WTC11 (cell line): ENCODE data around the gene SLIT1. TPM values are rescaled to one million over a fixed set of nuclear protein-coding genes. Genes with fewer than 3 reads are reported as not detected.

Experiments used
- ATAC-seq: fragments of 200-7000 bp; cut with Tn5 transposase; 2 replicates; pipeline ENCODE4 v1.10.0; 2021; ENCODE audit warnings: mild to moderate bottlenecking, moderate library complexity
- CTCF ChIA-PET: fragments of 300-600 bp; sonication (Branson Sonifier 250); formaldehyde crosslinking; loops from one replicate; lab custom pipeline; 2021; ENCODE audit warnings: antibody characterized with exemption; lab: Charles Lee
- POLR2A ChIA-PET: fragments of 350-600 bp; sonication (Branson Sonifier 250); formaldehyde crosslinking; loops from one replicate; lab custom pipeline; 2021; ENCODE audit warnings: antibody characterized with exemption; lab: Charles Lee
- DNase-seq: peaks from one replicate; pipeline ENCODE4 v3.0.0; 2021; ENCODE audit warnings: low spot score
- H3K27ac Mint-ChIP-seq: 2 replicates; pipeline ENCODE4 v1.8.0; 2021; ENCODE audit warnings: mixed read lengths
- H3K27me3 Mint-ChIP-seq: 2 replicates; pipeline ENCODE4 v1.8.0; 2021; ENCODE audit warnings: low read depth, mild to moderate bottlenecking, moderate library complexity, mixed read lengths
- H3K36me3 Mint-ChIP-seq: 2 replicates; pipeline ENCODE4 v1.8.0; 2021; ENCODE audit warnings: mixed read lengths
- H3K4me1 Mint-ChIP-seq: 2 replicates; pipeline ENCODE4 v1.8.0; 2022; ENCODE audit warnings: mixed read lengths
- H3K4me3 Mint-ChIP-seq: 2 replicates; pipeline ENCODE4 v1.8.0; 2021; ENCODE audit warnings: mild to moderate bottlenecking, moderate library complexity, mixed read lengths
- H3K9me3 Mint-ChIP-seq: 2 replicates; pipeline ENCODE4 v1.8.0; 2021; ENCODE audit warnings: mixed read lengths
- ATF2 ChIP-seq: sonication (generic); formaldehyde crosslinking; IDR thresholded peaks from 2 replicates; pipeline ENCODE4 v1.8.1; 2022; ENCODE audit warnings: low read depth, missing genetic modification reagents, borderline replicate concordance
- ERG ChIP-seq: fragments of 250-450 bp; sonication (Bioruptor Pico); IDR thresholded peaks from 2 replicates; pipeline ENCODE4 v1.8.0; 2021; ENCODE audit warnings: mild to moderate bottlenecking
- ESRRA ChIP-seq: sonication (generic); formaldehyde crosslinking; IDR thresholded peaks from 2 replicates; pipeline ENCODE4 v1.8.1; 2022; ENCODE audit warnings: mild to moderate bottlenecking, missing genetic modification reagents, borderline replicate concordance
- FOXP4 ChIP-seq: sonication (generic); formaldehyde crosslinking; IDR thresholded peaks from 2 replicates; pipeline ENCODE4 v1.8.0; 2022; ENCODE audit warnings: mild to moderate bottlenecking, missing genetic modification reagents
- IRF1 ChIP-seq: sonication (generic); formaldehyde crosslinking; IDR thresholded peaks from 2 replicates; pipeline ENCODE4 v1.8.0; 2023; ENCODE audit warnings: missing genetic modification reagents
- JAZF1 ChIP-seq: fragments of 250-450 bp; sonication (Bioruptor Pico); IDR thresholded peaks from 2 replicates; pipeline ENCODE4 v1.9.0; 2021; ENCODE audit warnings: moderate library complexity, mild to moderate bottlenecking, inconsistent platforms
- NFE2L1 ChIP-seq: sonication (generic); formaldehyde crosslinking; IDR thresholded peaks from 2 replicates; pipeline ENCODE4 v1.8.1; 2023; ENCODE audit warnings: missing genetic modification reagents
- NR1H2 ChIP-seq: sonication (generic); formaldehyde crosslinking; IDR thresholded peaks from 2 replicates; pipeline ENCODE4 v1.9.0; 2021; ENCODE audit warnings: mild to moderate bottlenecking, moderate library complexity, missing genetic modification reagents
- NR3C1 ChIP-seq: sonication (generic); formaldehyde crosslinking; conservative IDR thresholded peaks from 2 replicates; pipeline ENCODE4 v1.8.1; 2023; ENCODE audit warnings: low read depth, mild to moderate bottlenecking, missing genetic modification reagents
- SMAD3 ChIP-seq: sonication (generic); formaldehyde crosslinking; IDR thresholded peaks from 2 replicates; pipeline ENCODE4 v1.8.0; 2022; ENCODE audit warnings: missing genetic modification reagents, mild to moderate bottlenecking, borderline replicate concordance
- TEAD4 ChIP-seq: sonication (generic); formaldehyde crosslinking; IDR thresholded peaks from 2 replicates; pipeline ENCODE4 v1.8.0; 2022; ENCODE audit warnings: mild to moderate bottlenecking, missing genetic modification reagents
- ZBTB21 ChIP-seq: sonication (generic); formaldehyde crosslinking; IDR thresholded peaks from 2 replicates; pipeline ENCODE4 v1.8.1; 2023; ENCODE audit warnings: mild to moderate bottlenecking, missing genetic modification reagents, borderline replicate concordance
- ZMAT4 ChIP-seq: fragments of 250-450 bp; sonication (Bioruptor Pico); IDR thresholded peaks from 2 replicates; pipeline ENCODE4 v1.9.0; 2021; ENCODE audit warnings: mild to moderate bottlenecking
- ZNF121 ChIP-seq: sonication (generic); formaldehyde crosslinking; IDR thresholded peaks from 2 replicates; pipeline ENCODE4 v1.8.0; 2023; ENCODE audit warnings: missing genetic modification reagents
- total RNA-seq: library from RNA; stranded (reverse); gene quantifications from 3 replicates; pipeline ENCODE4 v1.2.3, GENCODE V29; 2021
- TF ChIP-seq, protein P1 (sequence below): fragments of 250-450 bp; sonication (Bioruptor Pico); IDR thresholded peaks from 2 replicates; pipeline ENCODE4 v1.9.0; 2021; ENCODE audit warnings: mild to moderate bottlenecking
- TF ChIP-seq, protein P2 (sequence below): sonication (generic); formaldehyde crosslinking; IDR thresholded peaks from 2 replicates; pipeline ENCODE4 v1.8.0; 2022; ENCODE audit warnings: mild to moderate bottlenecking, missing genetic modification reagents
- TF ChIP-seq, protein P3 (sequence below): sonication (generic); formaldehyde crosslinking; conservative IDR thresholded peaks from 2 replicates; pipeline ENCODE4 v1.8.1; 2022; ENCODE audit warnings: mild to moderate bottlenecking, missing genetic modification reagents
- TF ChIP-seq, protein P4 (sequence below): sonication (generic); formaldehyde crosslinking; IDR thresholded peaks from 2 replicates; pipeline ENCODE4 v1.8.1; 2023; ENCODE audit warnings: mild to moderate bottlenecking, missing genetic modification reagents

SLIT1 gene
- total RNA-seq, 1 experiment from 2014 or later: 1.6 TPM

DNA sequence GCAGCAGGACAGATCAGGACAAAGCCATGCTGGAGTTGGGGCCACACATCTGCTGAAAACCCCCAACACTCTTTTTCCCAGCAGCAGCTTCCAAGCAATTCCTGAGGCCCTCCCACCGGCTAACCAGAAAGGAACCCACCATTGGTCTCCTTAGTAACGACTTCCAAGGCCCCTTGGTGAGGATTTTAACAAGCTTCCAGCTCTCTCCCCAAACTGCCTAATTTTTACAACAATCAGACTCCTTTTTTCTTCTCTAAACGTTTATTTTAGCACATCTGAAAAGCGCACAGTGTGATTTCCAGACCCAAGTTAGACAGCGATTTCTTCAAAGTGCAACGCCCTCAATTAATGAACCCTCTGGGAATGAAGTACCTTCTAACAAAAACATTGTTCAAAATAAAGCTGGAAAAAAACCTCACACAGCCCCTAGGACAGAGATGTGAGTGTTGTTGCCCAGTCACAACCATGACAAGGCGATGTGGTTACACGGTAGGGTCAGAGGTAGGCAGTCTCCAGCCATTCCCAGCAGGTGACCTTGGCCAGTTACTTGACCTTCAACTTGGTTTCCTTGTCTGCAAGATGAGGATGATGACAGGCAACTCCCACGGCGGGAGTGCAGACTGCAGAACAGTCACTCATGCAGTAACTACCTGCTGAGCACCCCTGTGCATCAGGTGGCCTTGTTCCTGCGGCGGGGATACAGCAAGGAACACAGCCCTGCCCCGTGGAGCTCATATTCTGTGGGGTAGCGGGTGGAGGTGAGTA, 82.3 kb downstream of the SLIT1 start:
- TF ChIP-seq, protein P1, sequence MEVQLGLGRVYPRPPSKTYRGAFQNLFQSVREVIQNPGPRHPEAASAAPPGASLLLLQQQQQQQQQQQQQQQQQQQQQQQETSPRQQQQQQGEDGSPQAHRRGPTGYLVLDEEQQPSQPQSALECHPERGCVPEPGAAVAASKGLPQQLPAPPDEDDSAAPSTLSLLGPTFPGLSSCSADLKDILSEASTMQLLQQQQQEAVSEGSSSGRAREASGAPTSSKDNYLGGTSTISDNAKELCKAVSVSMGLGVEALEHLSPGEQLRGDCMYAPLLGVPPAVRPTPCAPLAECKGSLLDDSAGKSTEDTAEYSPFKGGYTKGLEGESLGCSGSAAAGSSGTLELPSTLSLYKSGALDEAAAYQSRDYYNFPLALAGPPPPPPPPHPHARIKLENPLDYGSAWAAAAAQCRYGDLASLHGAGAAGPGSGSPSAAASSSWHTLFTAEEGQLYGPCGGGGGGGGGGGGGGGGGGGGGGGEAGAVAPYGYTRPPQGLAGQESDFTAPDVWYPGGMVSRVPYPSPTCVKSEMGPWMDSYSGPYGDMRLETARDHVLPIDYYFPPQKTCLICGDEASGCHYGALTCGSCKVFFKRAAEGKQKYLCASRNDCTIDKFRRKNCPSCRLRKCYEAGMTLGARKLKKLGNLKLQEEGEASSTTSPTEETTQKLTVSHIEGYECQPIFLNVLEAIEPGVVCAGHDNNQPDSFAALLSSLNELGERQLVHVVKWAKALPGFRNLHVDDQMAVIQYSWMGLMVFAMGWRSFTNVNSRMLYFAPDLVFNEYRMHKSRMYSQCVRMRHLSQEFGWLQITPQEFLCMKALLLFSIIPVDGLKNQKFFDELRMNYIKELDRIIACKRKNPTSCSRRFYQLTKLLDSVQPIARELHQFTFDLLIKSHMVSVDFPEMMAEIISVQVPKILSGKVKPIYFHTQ (CRISPR knock-in tag): no peak
- TF ChIP-seq ATF2 (CRISPR knock-in tag) (no peak), ESRRA (CRISPR knock-in tag) (no peak), NR1H2 (CRISPR knock-in tag) (no peak), FOXP4 (CRISPR knock-in tag) (no peak), SMAD3 (CRISPR knock-in tag) (no peak)
- TF ChIP-seq, protein P2, sequence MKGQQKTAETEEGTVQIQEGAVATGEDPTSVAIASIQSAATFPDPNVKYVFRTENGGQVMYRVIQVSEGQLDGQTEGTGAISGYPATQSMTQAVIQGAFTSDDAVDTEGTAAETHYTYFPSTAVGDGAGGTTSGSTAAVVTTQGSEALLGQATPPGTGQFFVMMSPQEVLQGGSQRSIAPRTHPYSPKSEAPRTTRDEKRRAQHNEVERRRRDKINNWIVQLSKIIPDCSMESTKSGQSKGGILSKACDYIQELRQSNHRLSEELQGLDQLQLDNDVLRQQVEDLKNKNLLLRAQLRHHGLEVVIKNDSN (CRISPR knock-in tag): no peak
- TF ChIP-seq, protein P3, sequence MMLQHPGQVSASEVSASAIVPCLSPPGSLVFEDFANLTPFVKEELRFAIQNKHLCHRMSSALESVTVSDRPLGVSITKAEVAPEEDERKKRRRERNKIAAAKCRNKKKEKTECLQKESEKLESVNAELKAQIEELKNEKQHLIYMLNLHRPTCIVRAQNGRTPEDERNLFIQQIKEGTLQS: no peak
- no peak overlapping the region for H3K4me3 Mint-ChIP-seq
- no peak for ATAC-seq

GRCh38 chr10:97102441-97102840, 83.3 kb downstream of the SLIT1 start:
- H3K36me3 Mint-ChIP-seq: no peaks in the 10 kb centered on the region
- no peak for ATAC-seq
- ChIA-PET CTCF (interaction anchor here (0.6 to 2.5 kb wide), 9 partner anchors 21 to 102 kb away, joined by 3 to 11 read pairs (median 4); no protein-coding TSS in a partner anchor), POLR2A (interaction anchor here (0.6 to 1.5 kb wide), 4 partner anchors 14 to 1230 kb away, joined by 3 to 7 read pairs (median 4); no protein-coding TSS in a partner anchor)
- no peaks in the 10 kb centered on the region for H3K9me3 Mint-ChIP-seq
- DNase-seq: no peak
- peaks cover 25% of the 10 kb centered on the region for H3K4me1 Mint-ChIP-seq
- no peak overlapping the region for H3K27ac Mint-ChIP-seq
- no peak overlapping the region for H3K4me3 Mint-ChIP-seq
- no peaks in the 10 kb centered on the region for H3K27me3 Mint-ChIP-seq
- no peak for TF ChIP-seq ERG (CRISPR knock-in tag)
- TF ChIP-seq, protein P1 (CRISPR knock-in tag): no peak
- no peak for TF ChIP-seq ZNF121 (CRISPR knock-in tag)
- TF ChIP-seq ZMAT4 (CRISPR knock-in tag): no peak
- TF ChIP-seq, protein P4, sequence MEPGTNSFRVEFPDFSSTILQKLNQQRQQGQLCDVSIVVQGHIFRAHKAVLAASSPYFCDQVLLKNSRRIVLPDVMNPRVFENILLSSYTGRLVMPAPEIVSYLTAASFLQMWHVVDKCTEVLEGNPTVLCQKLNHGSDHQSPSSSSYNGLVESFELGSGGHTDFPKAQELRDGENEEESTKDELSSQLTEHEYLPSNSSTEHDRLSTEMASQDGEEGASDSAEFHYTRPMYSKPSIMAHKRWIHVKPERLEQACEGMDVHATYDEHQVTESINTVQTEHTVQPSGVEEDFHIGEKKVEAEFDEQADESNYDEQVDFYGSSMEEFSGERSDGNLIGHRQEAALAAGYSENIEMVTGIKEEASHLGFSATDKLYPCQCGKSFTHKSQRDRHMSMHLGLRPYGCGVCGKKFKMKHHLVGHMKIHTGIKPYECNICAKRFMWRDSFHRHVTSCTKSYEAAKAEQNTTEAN (CRISPR knock-in tag): no peak
- TF ChIP-seq IRF1 (CRISPR knock-in tag): no peak
- no peak for TF ChIP-seq TEAD4 (CRISPR knock-in tag)
- TF ChIP-seq NFE2L1 (CRISPR knock-in tag): no peak
- TF ChIP-seq JAZF1 (CRISPR knock-in tag): no peak
- no peak for TF ChIP-seq NR3C1 (CRISPR knock-in tag)
- TF ChIP-seq ZBTB21 (CRISPR knock-in tag): no peak

More for the DNA sequence above, 82.3 kb downstream of the SLIT1 start:
- ChIA-PET POLR2A (interaction anchor here (1.0 to 1.5 kb wide), 2 partner anchors 19 to 80 kb away, joined by 3 to 4 read pairs; no protein-coding TSS in a partner anchor), CTCF (interaction anchor here (1.1 to 2.5 kb wide), 4 partner anchors 22 to 44 kb away, joined by 4 to 11 read pairs (median 8); no protein-coding TSS in a partner anchor)
- no peaks in the 10 kb centered on the region for H3K27me3 Mint-ChIP-seq
- DNase-seq: no peak
- no peak overlapping the region; the same call in 1 of the 2 replicates for H3K27ac Mint-ChIP-seq
- H3K4me1 Mint-ChIP-seq: peaks cover 25% of the 10 kb centered on the region
- H3K36me3 Mint-ChIP-seq: no peaks in the 10 kb centered on the region
- no peaks in the 10 kb centered on the region for H3K9me3 Mint-ChIP-seq
